GM12872 (cell line): ENCODE results near the gene TMEM86B.

Source experiments
- CTCF ChIP-seq: IDR thresholded peaks from 3 replicates; pipeline ENCODE4 v1.5.1; 2011; ENCODE audit warnings: low read depth, mild to moderate bottlenecking, low read length, moderate library complexity; ENCODE audit not compliant: insufficient read depth

TMEM86B gene

GRCh38 chr19:55250262-55251036, 21.9 kb upstream of the TMEM86B start:
- TF ChIP-seq CTCF, result no peak

- no peak for TF ChIP-seq CTCF
These were observed 21.3 kb upstream of the TMEM86B start for GRCh38 chr19:55249841-55250240.

- no peak for TF ChIP-seq CTCF
These were observed 20.1 kb upstream of the TMEM86B start for GRCh38 chr19:55248704-55249103.

- no peak for TF ChIP-seq CTCF
These were observed 19.7 kb upstream of the TMEM86B start for GRCh38 chr19:55248166-55248675.

GRCh38 chr19:55247621-55248099, 19.1 kb upstream of the TMEM86B start:
- TF ChIP-seq CTCF, result no peak

GRCh38 chr19:55246462-55247451, 18.2 kb upstream of the TMEM86B start:
- TF ChIP-seq CTCF, result no peak

GRCh38 chr19:55245236-55245904, 16.8 kb upstream of the TMEM86B start:
- no peak for TF ChIP-seq CTCF
